Stimulated activated naive CD8-positive, alpha-beta T cell treated with anti-CD3 and anti-CD28 coated beads, Interleukin-15, amount 100 ng/mL, for 72 hours (primary cell): ENCODE data around the gene IL13.
A peak's percentile ranks its signal among the peaks of the same experiment; 100 is the strongest.

Source experiments
- ATAC-seq: fragments of 150-1000 bp; cut with Tn5 transposase; 2 replicates; pipeline ENCODE4 v1.10.0; 2021; ENCODE audit warnings: mild to moderate bottlenecking, moderate library complexity
- DNase-seq, 2 donors: peaks; one replicate each; pipeline ENCODE4 v3.0.0; 2021 to 2022
- H3K27ac Mint-ChIP-seq, 2 donors: one replicate each; pipeline ENCODE4 v1.8.0; 2022; ENCODE audit warnings: mild to moderate bottlenecking in 2 of 2, mixed read lengths in 2 of 2, moderate library complexity in 2 of 2
- H3K27me3 Mint-ChIP-seq: one replicate; pipeline ENCODE4 v1.8.0; 2022; ENCODE audit warnings: mixed read lengths
- H3K4me1 Mint-ChIP-seq: one replicate; pipeline ENCODE4 v1.8.0; 2022; ENCODE audit warnings: mild to moderate bottlenecking, mixed read lengths
- H3K4me3 Mint-ChIP-seq, 2 donors: one replicate each; pipeline ENCODE4 v1.8.0; 2022; ENCODE audit warnings: mild to moderate bottlenecking in 2 of 2, mixed read lengths in 2 of 2, moderate library complexity in 1 of 2
- H3K9me3 Mint-ChIP-seq, 2 donors: one replicate each; pipeline ENCODE4 v1.8.0; 2022; ENCODE audit warnings: mixed read lengths in 2 of 2

The IL13 gene

GRCh38 chr5:132646583-132647266, 11.2 kb upstream of the IL13 start:
- Mint-ChIP-seq H3K27ac (no peak overlapping the region), H3K27me3 (peaks cover 5% of the 10 kb centered on the region), H3K4me1 (peaks cover 33% of the 10 kb centered on the region), H3K4me3 (no peak overlapping the region), H3K9me3 (peaks cover 14 to 15% of the 10 kb centered on the region in 2 donors)
- no peak for DNase-seq
- ATAC-seq: no peak

- Mint-ChIP-seq H3K9me3 (peaks cover 14 to 20% of the 10 kb centered on the region in 2 donors), H3K4me1 (peaks cover 25% of the 10 kb centered on the region), H3K27me3 (peaks cover 5% of the 10 kb centered on the region), H3K27ac (no peak overlapping the region), H3K4me3 (no peak overlapping the region)
- no peak for DNase-seq
- ATAC-seq: no peak
These were observed 10.5 kb upstream of the IL13 start for GRCh38 chr5:132647473-132647872.

- H3K9me3 Mint-ChIP-seq: peaks cover 14 to 20% of the 10 kb centered on the region in 2 donors
- no peak for ATAC-seq
- H3K27ac Mint-ChIP-seq: no peak overlapping the region
- H3K4me3 Mint-ChIP-seq: no peak overlapping the region
- H3K27me3 Mint-ChIP-seq: peaks cover 9% of the 10 kb centered on the region
- no peak for DNase-seq
- peaks cover 17% of the 10 kb centered on the region for H3K4me1 Mint-ChIP-seq
These were observed 9.6 kb upstream of the IL13 start for GRCh38 chr5:132648355-132648754.

- Mint-ChIP-seq H3K4me3 (no peak overlapping the region), H3K27me3 (peaks cover 40% of the 10 kb centered on the region), H3K4me1 (peaks cover 27% of the 10 kb centered on the region), H3K27ac (no peak overlapping the region), H3K9me3 (peaks cover 14 to 20% of the 10 kb centered on the region in 2 donors)
- ATAC-seq (no peak), DNase-seq (no peak)
These were observed 6.0 kb upstream of the IL13 start for GRCh38 chr5:132651838-132652469.

- H3K4me3 Mint-ChIP-seq: no peak overlapping the region
- H3K9me3 Mint-ChIP-seq: peaks cover 1 to 6% of the 10 kb centered on the region in 2 donors
- peaks cover 50% of the 10 kb centered on the region for H3K27me3 Mint-ChIP-seq
- DNase-seq: no peak
- H3K27ac Mint-ChIP-seq: peak overlapping the region in 1 of 2 donors; percentile 49
- no peak for ATAC-seq
- peaks cover 45% of the 10 kb centered on the region for H3K4me1 Mint-ChIP-seq
These were observed 4.3 kb upstream of the IL13 start for GRCh38 chr5:132653716-132654115.

- DNase-seq: peak; percentile 51 to 58
- H3K27me3 Mint-ChIP-seq: peaks cover 57% of the 10 kb centered on the region
- H3K4me1 Mint-ChIP-seq: peaks cover 56% of the 10 kb centered on the region
- H3K27ac Mint-ChIP-seq: peak overlapping the region; percentile 57 to 82
- H3K9me3 Mint-ChIP-seq: peaks cover 0 to 5% of the 10 kb centered on the region in 2 donors
- peak overlapping the region; percentile 80 to 88 for H3K4me3 Mint-ChIP-seq
- peak; percentile 71 for ATAC-seq
These were observed 1.9 kb upstream of the IL13 start for GRCh38 chr5:132655821-132656773.

GRCh38 chr5:132656774-132657355, 1.1 kb upstream of the IL13 start:
- ATAC-seq (peak; percentile 65), DNase-seq (peak in 1 of 2 donors; percentile 35)
- Mint-ChIP-seq H3K27ac (peak overlapping the region; percentile 57 to 82), H3K4me1 (peaks cover 64% of the 10 kb centered on the region), H3K4me3 (peak overlapping the region; percentile 80 to 88), H3K9me3 (peaks cover 0 to 3% of the 10 kb centered on the region in 2 donors), H3K27me3 (peaks cover 57% of the 10 kb centered on the region)

- Mint-ChIP-seq H3K27ac (peak overlapping the region in 1 of 2 donors; percentile 86), H3K4me1 (peaks cover 79% of the 10 kb centered on the region), H3K4me3 (no peak overlapping the region), H3K27me3 (peaks cover 51% of the 10 kb centered on the region), H3K9me3 (no peaks in the 10 kb centered on the region)
- ATAC-seq (no peak), DNase-seq (no peak)
These were observed 669 bp downstream of the IL13 start for GRCh38 chr5:132658381-132659302.

- Mint-ChIP-seq H3K4me1 (peaks cover 83% of the 10 kb centered on the region), H3K9me3 (no peaks in the 10 kb centered on the region), H3K27ac (peak overlapping the region; percentile 19 to 66), H3K4me3 (peak overlapping the region in 1 of 2 donors; percentile 37), H3K27me3 (peaks cover 39% of the 10 kb centered on the region)
- DNase-seq: no peak
- no peak for ATAC-seq
These were observed 1.9 kb downstream of the IL13 start for GRCh38 chr5:132659598-132660493.

GRCh38 chr5:132661231-132662003, 3.4 kb downstream of the IL13 start:
- DNase-seq (no peak), ATAC-seq (no peak)
- Mint-ChIP-seq H3K27me3 (peaks cover 29% of the 10 kb centered on the region), H3K4me3 (peak overlapping the region in 1 of 2 donors; percentile 27), H3K27ac (peak overlapping the region; percentile 35 to 42), H3K9me3 (no peaks in the 10 kb centered on the region), H3K4me1 (peaks cover 82% of the 10 kb centered on the region)

GRCh38 chr5:132662004-132662401, 4.0 kb downstream of the IL13 start:
- Mint-ChIP-seq H3K9me3 (no peaks in the 10 kb centered on the region), H3K27ac (no peak overlapping the region), H3K4me1 (peaks cover 82% of the 10 kb centered on the region), H3K4me3 (no peak overlapping the region), H3K27me3 (peaks cover 29% of the 10 kb centered on the region)
- ATAC-seq (no peak), DNase-seq (no peak)

GRCh38 chr5:132662925-132663770, 5.2 kb downstream of the IL13 start:
- DNase-seq (peak; percentile 39 to 80), ATAC-seq (peak; percentile 84)
- Mint-ChIP-seq H3K4me1 (peaks cover 82% of the 10 kb centered on the region), H3K27ac (peak overlapping the region; percentile 72 to 77), H3K9me3 (no peaks in the 10 kb centered on the region), H3K4me3 (peak overlapping the region; percentile 55 to 68), H3K27me3 (peaks cover 28% of the 10 kb centered on the region)
